GM19193 (cell line): ENCODE measurements around the gene CADPS2.

Source experiments
- POLR2A ChIP-seq: IDR thresholded peaks from 4 replicates; pipeline ENCODE4 v1.6.1; 2011; ENCODE audit not compliant: insufficient read depth, insufficient read length; ENCODE audit errors: extremely low read depth

The CADPS2 gene

GRCh38 chr7:122886357-122887081 lies at the start of gene CADPS2:
CADPS2 (minus strand) TSS chr7:122886460; CDS start chr7:122886337, 123 bp downstream.
- TF ChIP-seq POLR2A, result no peak

GRCh38 chr7:122935620-122936019 lies 49.4 kb upstream of the CADPS2 start:
- no peak for TF ChIP-seq POLR2A

- no peak for TF ChIP-seq POLR2A
Measured at GRCh38 chr7:122919643-122920181, 33.5 kb upstream of the CADPS2 start.

GRCh38 chr7:122914812-122915211 lies 28.6 kb upstream of the CADPS2 start:
- TF ChIP-seq POLR2A, result no peak

DNA sequence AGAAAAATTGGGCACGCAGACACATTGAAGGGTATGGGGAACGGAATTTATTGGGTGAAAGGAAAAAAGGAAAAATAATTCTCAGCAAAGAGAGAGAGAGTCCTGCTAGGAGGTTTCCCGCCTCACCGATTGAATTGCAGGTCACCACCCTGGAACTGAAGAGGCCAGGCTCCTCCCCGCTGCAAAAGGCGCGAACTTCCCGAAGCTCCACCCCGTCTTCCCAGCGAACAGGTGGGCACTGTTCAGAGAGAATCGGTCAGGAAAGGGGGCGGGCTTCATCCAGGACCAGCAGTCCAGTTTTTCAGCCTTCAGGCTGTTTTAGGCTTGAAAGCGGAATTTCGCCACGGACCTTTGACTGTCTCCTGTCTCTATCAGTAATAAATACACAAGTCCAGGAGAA lies 27.3 kb upstream of the CADPS2 start:
- TF ChIP-seq POLR2A, result no peak

- TF ChIP-seq POLR2A, result no peak
Measured at GRCh38 chr7:122902751-122903495, 16.7 kb upstream of the CADPS2 start.

GRCh38 chr7:122901250-122901649 lies 15.0 kb upstream of the CADPS2 start:
- TF ChIP-seq POLR2A, result no peak

GRCh38 chr7:122896509-122896908 lies 10.2 kb upstream of the CADPS2 start:
- no peak for TF ChIP-seq POLR2A

GRCh38 chr7:122893486-122893885 lies 7.2 kb upstream of the CADPS2 start:
- no peak for TF ChIP-seq POLR2A

GRCh38 chr7:122889116-122889515 lies 2.9 kb upstream of the CADPS2 start:
- no peak for TF ChIP-seq POLR2A

- no peak for TF ChIP-seq POLR2A
Measured at GRCh38 chr7:122887848-122888247, 1.6 kb upstream of the CADPS2 start.

DNA sequence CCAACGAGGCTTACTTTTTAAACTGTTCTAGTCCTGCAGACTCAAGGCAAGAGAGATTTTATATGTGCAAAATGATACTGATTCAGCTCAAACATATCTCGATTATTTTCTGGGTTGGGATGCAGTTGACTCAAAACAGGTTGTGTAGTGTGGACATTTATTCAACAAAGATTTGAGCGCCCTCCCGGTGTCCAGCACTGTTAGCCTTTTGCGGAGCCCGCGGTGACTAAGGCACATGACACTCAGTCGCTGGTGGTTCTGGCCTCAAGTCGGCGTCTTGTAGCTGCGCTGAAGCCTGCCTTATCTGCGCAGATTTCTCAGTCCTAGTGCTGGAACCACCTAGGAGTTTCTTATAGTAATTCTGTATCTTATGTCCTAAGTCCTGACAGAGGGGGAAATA lies 938 bp upstream of the CADPS2 start:
- no peak for TF ChIP-seq POLR2A

GRCh38 chr7:122885583-122886356 lies 490 bp downstream of the CADPS2 start:
- no peak for TF ChIP-seq POLR2A

- no peak for TF ChIP-seq POLR2A
Measured at GRCh38 chr7:122884186-122884585, 2.1 kb downstream of the CADPS2 start.

GRCh38 chr7:122883049-122883680 lies 3.1 kb downstream of the CADPS2 start:
- no peak for TF ChIP-seq POLR2A
